ENCODE results near the gene SRI. TPM values are rescaled to one million over a fixed set of nuclear protein-coding genes. Genes with fewer than 3 reads are reported as not detected.

The SRI gene
- total RNA-seq, 2 donors from 2014 or later: 89.9 to 94.7 TPM

- H3K27ac Mint-ChIP-seq: peak overlapping the region; percentile 4
- whole genome bisulfite sequencing, 2 experiments (ENCODE audit: insufficient coverage in 1 of 2, insufficient read length in 1 of 2): 31% methylated on average over 4 of the region's 4 CpGs; no CpG with 5 or more reads in 1 of the 2 experiments
Observed at GRCh38 chr7:88200789-88201188, 19.0 kb downstream of the SRI start.

DNA sequence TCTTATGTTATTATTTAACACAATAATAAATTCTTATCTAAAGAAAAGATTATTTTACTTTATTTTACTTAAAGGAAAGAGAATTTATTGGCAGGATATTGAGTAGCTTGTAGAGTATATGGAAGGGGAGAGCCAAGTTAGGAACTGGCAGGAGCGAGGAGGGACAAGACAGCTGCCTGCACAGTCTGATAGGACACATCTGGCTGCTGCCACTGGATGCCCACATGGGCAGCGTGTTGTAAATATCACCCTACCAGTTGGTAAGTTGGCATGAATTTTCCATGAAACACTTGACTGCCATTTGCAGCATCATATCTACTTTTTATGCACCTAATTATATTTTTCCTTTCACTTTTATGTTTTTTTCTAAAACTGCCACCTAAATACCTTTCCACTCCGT is 19.6 kb downstream of the SRI start:
- TF ChIP-seq, protein P1, sequence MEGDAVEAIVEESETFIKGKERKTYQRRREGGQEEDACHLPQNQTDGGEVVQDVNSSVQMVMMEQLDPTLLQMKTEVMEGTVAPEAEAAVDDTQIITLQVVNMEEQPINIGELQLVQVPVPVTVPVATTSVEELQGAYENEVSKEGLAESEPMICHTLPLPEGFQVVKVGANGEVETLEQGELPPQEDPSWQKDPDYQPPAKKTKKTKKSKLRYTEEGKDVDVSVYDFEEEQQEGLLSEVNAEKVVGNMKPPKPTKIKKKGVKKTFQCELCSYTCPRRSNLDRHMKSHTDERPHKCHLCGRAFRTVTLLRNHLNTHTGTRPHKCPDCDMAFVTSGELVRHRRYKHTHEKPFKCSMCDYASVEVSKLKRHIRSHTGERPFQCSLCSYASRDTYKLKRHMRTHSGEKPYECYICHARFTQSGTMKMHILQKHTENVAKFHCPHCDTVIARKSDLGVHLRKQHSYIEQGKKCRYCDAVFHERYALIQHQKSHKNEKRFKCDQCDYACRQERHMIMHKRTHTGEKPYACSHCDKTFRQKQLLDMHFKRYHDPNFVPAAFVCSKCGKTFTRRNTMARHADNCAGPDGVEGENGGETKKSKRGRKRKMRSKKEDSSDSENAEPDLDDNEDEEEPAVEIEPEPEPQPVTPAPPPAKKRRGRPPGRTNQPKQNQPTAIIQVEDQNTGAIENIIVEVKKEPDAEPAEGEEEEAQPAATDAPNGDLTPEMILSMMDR (conservative IDR thresholded peaks at IDR 0.05): no peak

More at GRCh38 chr7:88200789-88201188, 19.0 kb downstream of the SRI start:
- peaks cover 27% of the 10 kb centered on the region for H3K4me1 Mint-ChIP-seq
- Histone ChIP-seq H3K36me3 (ENCODE audit: control insufficient read depth, insufficient read depth, low read length) (peaks cover 18% of the 10 kb centered on the region), H3K9ac (ENCODE audit: extremely low read depth, low read length, poor library complexity, severe bottlenecking) (no peak overlapping the region), H3K4me3 (ENCODE audit: low read length) (no peak overlapping the region), H3K27me3 (ENCODE audit: control insufficient read depth, insufficient read depth, low read length, poor library complexity, severe bottlenecking) (no peaks in the 10 kb centered on the region), H3K4me1 (ENCODE audit: control insufficient read depth, insufficient read depth, low read length) (peaks cover 10% of the 10 kb centered on the region), H3K27ac (ENCODE audit: low read depth, low read length) (no peak overlapping the region), H3K9me3 (ENCODE audit: control insufficient read depth, low read length) (no peaks in the 10 kb centered on the region)
- no peaks in the 10 kb centered on the region for H3K27me3 Mint-ChIP-seq (ENCODE audit: insufficient read depth)
- no peak overlapping the region for H3K4me3 Mint-ChIP-seq
- no peak for DNase-seq
- TF ChIP-seq, protein P1 (conservative IDR thresholded peaks at IDR 0.05): no peak
- peaks cover 25% of the 10 kb centered on the region for H3K36me3 Mint-ChIP-seq (ENCODE audit: low read depth)
- no peaks in the 10 kb centered on the region for H3K9me3 Mint-ChIP-seq

GRCh38 chr7:88191911-88192310 is 27.9 kb downstream of the SRI start:
- peaks cover 3% of the 10 kb centered on the region for H3K4me1 ChIP-seq (ENCODE audit: control insufficient read depth, insufficient read depth, low read length)
- H3K9me3 ChIP-seq (ENCODE audit: control insufficient read depth, low read length): no peaks in the 10 kb centered on the region
- peaks cover 13% of the 10 kb centered on the region for H3K9me3 Mint-ChIP-seq
- TF ChIP-seq, protein P1 (conservative IDR thresholded peaks at IDR 0.05): no peak
- no peaks in the 10 kb centered on the region for H3K27me3 Mint-ChIP-seq (ENCODE audit: insufficient read depth)
- H3K36me3 Mint-ChIP-seq (ENCODE audit: low read depth): peaks cover 14% of the 10 kb centered on the region
- H3K27me3 ChIP-seq (ENCODE audit: control insufficient read depth, insufficient read depth, low read length, poor library complexity, severe bottlenecking): no peaks in the 10 kb centered on the region
- peaks cover 20% of the 10 kb centered on the region for H3K4me1 Mint-ChIP-seq
- no peak for DNase-seq
- H3K36me3 ChIP-seq (ENCODE audit: control insufficient read depth, insufficient read depth, low read length): no peaks in the 10 kb centered on the region
- no peak overlapping the region for H3K27ac Mint-ChIP-seq
- no peak overlapping the region for H3K4me3 ChIP-seq (ENCODE audit: low read length)
- no peak overlapping the region for H3K27ac ChIP-seq (ENCODE audit: low read depth, low read length)
- no peak overlapping the region for H3K4me3 Mint-ChIP-seq
- no peak overlapping the region for H3K9ac ChIP-seq (ENCODE audit: extremely low read depth, low read length, poor library complexity, severe bottlenecking)
- WGBS, 2 experiments (ENCODE audit: insufficient coverage in 1 of 2, insufficient read length in 1 of 2): 94 to 100% methylated on average over 1 to 3 of the region's 3 CpGs

More for the DNA sequence above, 19.6 kb downstream of the SRI start:
- Histone ChIP-seq H3K4me1 (ENCODE audit: control insufficient read depth, insufficient read depth, low read length) (peaks cover 10% of the 10 kb centered on the region), H3K36me3 (ENCODE audit: control insufficient read depth, insufficient read depth, low read length) (peaks cover 13% of the 10 kb centered on the region), H3K4me3 (ENCODE audit: low read length) (no peak overlapping the region), H3K27me3 (ENCODE audit: control insufficient read depth, insufficient read depth, low read length, poor library complexity, severe bottlenecking) (no peaks in the 10 kb centered on the region), H3K9me3 (ENCODE audit: control insufficient read depth, low read length) (no peaks in the 10 kb centered on the region), H3K27ac (ENCODE audit: low read depth, low read length) (no peak overlapping the region), H3K9ac (ENCODE audit: extremely low read depth, low read length, poor library complexity, severe bottlenecking) (no peak overlapping the region)
- no peaks in the 10 kb centered on the region for H3K9me3 Mint-ChIP-seq
- H3K27ac Mint-ChIP-seq: no peak overlapping the region
- H3K4me3 Mint-ChIP-seq: no peak overlapping the region
- H3K27me3 Mint-ChIP-seq (ENCODE audit: insufficient read depth): no peaks in the 10 kb centered on the region
- DNase-seq: no peak
- peaks cover 27% of the 10 kb centered on the region for H3K4me1 Mint-ChIP-seq
- peaks cover 21% of the 10 kb centered on the region for H3K36me3 Mint-ChIP-seq (ENCODE audit: low read depth)
- WGBS, 2 experiments (ENCODE audit: insufficient coverage in 1 of 2, insufficient read length in 1 of 2): 84 to 92% methylated on average over 2 to 3 of the region's 3 CpGs
